Testis (tissue), 3 donors: Measurements from ENCODE around the gene HOXC6. TPM values are rescaled to one million over a fixed set of nuclear protein-coding genes. Genes with fewer than 3 reads are reported as not detected.

Source experiments
- DNase-seq: peaks from one replicate; pipeline ENCODE4 v3.0.0-alpha.2; 2019
- H3K27ac ChIP-seq, 2 donors: fragments of 200-600 bp; sonication (generic); one replicate each; pipeline ENCODE4 v1.5.1; 2019
- H3K27me3 ChIP-seq: fragments of 200-600 bp; sonication (generic); one replicate; pipeline ENCODE4 v1.5.1; 2019
- H3K36me3 ChIP-seq: fragments of 200-600 bp; sonication (generic); one replicate; pipeline ENCODE4 v1.5.1; 2017; ENCODE audit warnings: low read depth; ENCODE audit errors: missing control alignments
- H3K4me1 ChIP-seq: fragments of 200-600 bp; sonication (generic); one replicate; pipeline ENCODE4 v1.5.1; 2019
- H3K4me3 ChIP-seq, 2 donors: fragments of 200-600 bp; sonication (generic); one replicate each; pipeline ENCODE4 v1.5.1; 2017 to 2019
- H3K9me3 ChIP-seq: fragments of 200-600 bp; sonication (generic); one replicate; pipeline ENCODE4 v1.5.1; 2017
- CTCF ChIP-seq, 3 experiments: fragments of 450-650 bp in 2 of 3; fragments of 200-600 bp in 1 of 3; sonication (generic) in 1 of 3; IDR thresholded peaks; one replicate each; pipeline ENCODE4 v1.5.1; 2016 to 2019; ENCODE audit warnings: antibody characterized with exemption in 3 of 3, mild to moderate bottlenecking in 2 of 3, moderate library complexity in 1 of 3
- POLR2A ChIP-seq: fragments of 450-650 bp; IDR thresholded peaks from one replicate; pipeline ENCODE4 v1.6.1; 2017; ENCODE audit warnings: antibody characterized with exemption, mild to moderate bottlenecking, moderate library complexity
- WGBS, 2 donors: methylation state at CpG; one replicate each; pipeline ENCODE4 v1.1.5; 2018; 5-methylcytosine and 5-hydroxymethylcytosine counted together
- intact Hi-C: fragments of 100-400 bp; cut with DNase I; formaldehyde crosslinking; loops from one replicate; pipeline ENCODE4 v1.15.1; 2023; ENCODE audit warnings: low total_unique reads
- polyA plus RNA-seq: library from polyadenylated mRNA; stranded (reverse); fragments of 350-450 nt; fragmentation: Illumina TruSeq; extraction: RNeasy Lipid Tissue Mini Kit (QIAGEN cat#74804); gene quantifications from one replicate; pipeline ENCODE4 v1.2.3, GENCODE V29; 2014; ENCODE audit warnings: low read depth, low replicate concordance; ENCODE audit not compliant: insufficient read depth
- total RNA-seq, 2 donors: library from RNA; depleted of rRNA; stranded (reverse); fragments of >200 nt; gene quantifications; one replicate each; pipeline ENCODE4 v1.2.3, GENCODE V29; 2016

Gene HOXC6
- total and polyA plus RNA-seq, 3 donors from 2014 or later = 1.9 to 5.4 (median 4.0) TPM

- no peaks in the 10 kb centered on the region for H3K36me3 ChIP-seq
- DNase-seq = no peak
- 36 to 45% methylated on average over 30 of the region's 30 CpGs for WGBS, 2 donors
- peaks cover 19% of the 10 kb centered on the region for H3K4me1 ChIP-seq
- H3K27ac ChIP-seq = no peak overlapping the region
- H3K9me3 ChIP-seq = no peaks in the 10 kb centered on the region
- intact Hi-C loops = loop anchor here (10.0 kb wide), 1 partner anchor 207 kb away; no protein-coding TSS in a partner anchor
- TF ChIP-seq POLR2A (no peak), CTCF (IDR thresholded peaks at IDR 0.05) (no peak)
- no peak overlapping the region for H3K4me3 ChIP-seq
- no peaks in the 10 kb centered on the region for H3K27me3 ChIP-seq
These were observed 46.3 kb upstream of the HOXC6 start for GRCh38 chr12:53981634-53982565.

GRCh38 chr12:53982648-53983567 lies 45.3 kb upstream of the HOXC6 start:
- Histone ChIP-seq H3K36me3 (no peaks in the 10 kb centered on the region), H3K4me1 (peaks cover 19% of the 10 kb centered on the region), H3K4me3 (no peak overlapping the region), H3K27ac (no peak overlapping the region), H3K27me3 (no peaks in the 10 kb centered on the region), H3K9me3 (no peaks in the 10 kb centered on the region)
- TF ChIP-seq POLR2A (no peak), CTCF (IDR thresholded peaks at IDR 0.05) (no peak)
- no peak for DNase-seq
- 24 to 36% methylated on average over 26 of the region's 26 CpGs for WGBS, 2 donors
- intact Hi-C loops = loop anchor here (10.0 kb wide), 1 partner anchor 208 kb away; no protein-coding TSS in a partner anchor

- H3K4me3 ChIP-seq = no peak overlapping the region
- peaks cover 19% of the 10 kb centered on the region for H3K4me1 ChIP-seq
- WGBS, 2 donors = 32 to 34% methylated on average over 17 of the region's 17 CpGs
- DNase-seq = no peak
- no peak overlapping the region for H3K27ac ChIP-seq
- intact Hi-C loops = loop anchor here (10.0 kb wide), 1 partner anchor 209 kb away; no protein-coding TSS in a partner anchor
- no peaks in the 10 kb centered on the region for H3K9me3 ChIP-seq
- no peaks in the 10 kb centered on the region for H3K27me3 ChIP-seq
- no peaks in the 10 kb centered on the region for H3K36me3 ChIP-seq
- TF ChIP-seq CTCF (IDR thresholded peaks at IDR 0.05) (no peak), POLR2A (no peak)
These were observed 44.7 kb upstream of the HOXC6 start for GRCh38 chr12:53983568-53983949.

GRCh38 chr12:53983950-53984572 lies 44.2 kb upstream of the HOXC6 start:
- Histone ChIP-seq H3K27ac (no peak overlapping the region), H3K27me3 (no peaks in the 10 kb centered on the region), H3K4me1 (peaks cover 19% of the 10 kb centered on the region), H3K36me3 (no peaks in the 10 kb centered on the region), H3K9me3 (no peaks in the 10 kb centered on the region), H3K4me3 (no peak overlapping the region)
- TF ChIP-seq POLR2A (no peak), CTCF (IDR thresholded peaks at IDR 0.05) (no peak)
- WGBS, 2 donors = 9 to 19% methylated on average over 25 to 30 of the region's 30 CpGs
- no peak for DNase-seq
- intact Hi-C loops = loop anchor here (10.0 kb wide), 1 partner anchor 209 kb away; no protein-coding TSS in a partner anchor
